Measurements from ENCODE around the gene ATG101. TPM values are rescaled to one million over a fixed set of nuclear protein-coding genes. Genes with fewer than 3 reads are reported as not detected.

ATG101 gene
- total and polyA plus RNA-seq, 9 of the 15 experiments (the other 6 are each of a cell fraction or from before 2014, with no cell fraction given), result 2.9 to 52.4 (median 29.7) TPM

GRCh38 chr12:52086944-52087835, 17.4 kb downstream of the ATG101 start:
- FAIRE-seq, result no peak
- H3K4me1 ChIP-seq (replicated peaks in 1 of 2; ENCODE audit: control insufficient read depth in 2 of 2, insufficient read depth in 2 of 2, low read length in 2 of 2), result peaks cover 0 to 5% of the 10 kb centered on the region in 2 experiments; a peak in 1 of 5 replicates
- no peaks in the 10 kb centered on the region for H3K36me3 ChIP-seq (ENCODE audit: control insufficient read depth, insufficient read depth, low read length)
- H3K27ac ChIP-seq (ENCODE audit: extremely low read depth, low read depth, low read length), result no peak overlapping the region
- H4K20me1 ChIP-seq (replicated peaks; ENCODE audit: control insufficient read depth, insufficient read depth, low read length), result 0 out of 2 replicates have a peak, but pooled peaks cover 6% of the 10 kb centered on the region
- BruUV-seq (replicated peaks), result no TSS peak
- in situ Hi-C loops (cut with MboI) (no loop called here), intact Hi-C loops (cut with micrococcal nuclease) (no loop called here)
- POLR2A ChIA-PET, result interaction anchor here (0.6 to 1.4 kb wide), 3 partner anchors 17 to 62 kb away, joined by 3 to 4 read pairs (median 3); no protein-coding TSS in a partner anchor
- no peak overlapping the region for H2AFZ ChIP-seq (ENCODE audit: low read depth, low read length)
- no peaks in the 10 kb centered on the region for H3K9me3 ChIP-seq (replicated peaks; ENCODE audit: control insufficient read depth, insufficient read depth, low read depth, low read length)
- DNase-seq (ENCODE audit: extremely low read depth in 1 of 4, low spot score in 3 of 4), result no peak
- H3K79me2 ChIP-seq (ENCODE audit: control insufficient read depth, insufficient read depth, low read length), result no peaks in the 10 kb centered on the region
- no peak for TF ChIP-seq PRPF4 (IDR thresholded peaks at IDR 0.05; ENCODE audit: insufficient read depth, low read depth, low read length, poor library complexity, severe bottlenecking)
- no peak for TF ChIP-seq NR2C2 (CRISPR knock-in tag; IDR thresholded peaks at IDR 0.05)
- TF ChIP-seq NR2C2 (tag; IDR thresholded peaks at IDR 0.05), result no peak
- no peak for ATAC-seq
- peaks cover 43 to 76% of the 10 kb centered on the region in 2 experiments for H3K27me3 ChIP-seq (ENCODE audit: control insufficient read depth in 2 of 2, insufficient read depth in 2 of 2, low read length in 2 of 2)
- WGBS (ENCODE audit: insufficient coverage, low coverage, missing lambda C conversion rate), result 1% methylated on average over 21 of the region's 22 CpGs
- no peak overlapping the region; a peak in 1 of 4 replicates for H3K9ac ChIP-seq (ENCODE audit: insufficient read depth in 1 of 2, low read depth in 2 of 2, low read length in 2 of 2)
- no peaks in the 10 kb centered on the region for H3K9me1 ChIP-seq (ENCODE audit: control insufficient read depth, insufficient read depth, low read length)
- H3K4me3 ChIP-seq, result no peak overlapping the region
- no peak overlapping the region for H3K4me2 ChIP-seq (ENCODE audit: insufficient read depth, low read length)
- CTCF ChIA-PET (ENCODE audit: low intra/inter-chr PET ratio), result interaction anchor here (0.6 kb wide), 1 partner anchor 62 kb away, joined by 3 read pairs; no protein-coding TSS in a partner anchor

All from K562 (cell line).